Bronchial epithelial cell (primary cell): ENCODE data around the gene SLC41A3. TPM values are rescaled to one million over a fixed set of nuclear protein-coding genes. Genes with fewer than 3 reads are reported as not detected.

Experiments
- DNase-seq: peaks from one replicate; pipeline ENCODE4 v3.0.0-alpha.2; 2010; ENCODE audit warnings: low read depth
- FAIRE-seq: peaks from 2 replicates; lab custom pipeline; 2011; peaks lifted over from hg19 to GRCh38; lab: Jason Lieb, UNC
- H3K27me3 ChIP-seq: 2 replicates; pipeline ENCODE4 v1.5.1; 2011; ENCODE audit warnings: low read length; ENCODE audit not compliant: control insufficient read depth, insufficient read depth
- H3K36me3 ChIP-seq: 2 replicates; pipeline ENCODE4 v1.5.1; 2011; ENCODE audit warnings: low read length; ENCODE audit not compliant: control insufficient read depth, insufficient read depth
- H3K4me3 ChIP-seq: 2 replicates; pipeline ENCODE4 v1.5.1; 2011; ENCODE audit warnings: mild to moderate bottlenecking, low read depth, low read length, control low read depth
- CTCF ChIP-seq: IDR thresholded peaks from 2 replicates; pipeline ENCODE4 v1.5.1; 2011; ENCODE audit warnings: mild to moderate bottlenecking, moderate library complexity, low read length, control low read depth, inconsistent platforms; ENCODE audit not compliant: insufficient read depth, severe bottlenecking
- total RNA-seq: library from RNA; depleted of rRNA; stranded (reverse); fragments of >200 nt; gene quantifications from 2 replicates; pipeline ENCODE4 v1.2.1, GENCODE V29; 2014

Gene SLC41A3
- total RNA-seq, 1 donor from 2014 or later, result 61.6 TPM

GRCh38 chr3:126130081-126130855 is 46.3 kb upstream of the SLC41A3 start:
- no peaks in the 10 kb centered on the region for H3K36me3 ChIP-seq
- H3K4me3 ChIP-seq, result no peak overlapping the region
- no peaks in the 10 kb centered on the region for H3K27me3 ChIP-seq
- no peak for TF ChIP-seq CTCF
- FAIRE-seq, result peak; percentile 84
- no peak for DNase-seq

GRCh38 chr3:126129398-126129891 is 45.5 kb upstream of the SLC41A3 start:
- TF ChIP-seq CTCF, result no peak
- Histone ChIP-seq H3K4me3 (no peak overlapping the region), H3K36me3 (no peaks in the 10 kb centered on the region), H3K27me3 (no peaks in the 10 kb centered on the region)
- DNase-seq (no peak), FAIRE-seq (peak; percentile 88)

DNA sequence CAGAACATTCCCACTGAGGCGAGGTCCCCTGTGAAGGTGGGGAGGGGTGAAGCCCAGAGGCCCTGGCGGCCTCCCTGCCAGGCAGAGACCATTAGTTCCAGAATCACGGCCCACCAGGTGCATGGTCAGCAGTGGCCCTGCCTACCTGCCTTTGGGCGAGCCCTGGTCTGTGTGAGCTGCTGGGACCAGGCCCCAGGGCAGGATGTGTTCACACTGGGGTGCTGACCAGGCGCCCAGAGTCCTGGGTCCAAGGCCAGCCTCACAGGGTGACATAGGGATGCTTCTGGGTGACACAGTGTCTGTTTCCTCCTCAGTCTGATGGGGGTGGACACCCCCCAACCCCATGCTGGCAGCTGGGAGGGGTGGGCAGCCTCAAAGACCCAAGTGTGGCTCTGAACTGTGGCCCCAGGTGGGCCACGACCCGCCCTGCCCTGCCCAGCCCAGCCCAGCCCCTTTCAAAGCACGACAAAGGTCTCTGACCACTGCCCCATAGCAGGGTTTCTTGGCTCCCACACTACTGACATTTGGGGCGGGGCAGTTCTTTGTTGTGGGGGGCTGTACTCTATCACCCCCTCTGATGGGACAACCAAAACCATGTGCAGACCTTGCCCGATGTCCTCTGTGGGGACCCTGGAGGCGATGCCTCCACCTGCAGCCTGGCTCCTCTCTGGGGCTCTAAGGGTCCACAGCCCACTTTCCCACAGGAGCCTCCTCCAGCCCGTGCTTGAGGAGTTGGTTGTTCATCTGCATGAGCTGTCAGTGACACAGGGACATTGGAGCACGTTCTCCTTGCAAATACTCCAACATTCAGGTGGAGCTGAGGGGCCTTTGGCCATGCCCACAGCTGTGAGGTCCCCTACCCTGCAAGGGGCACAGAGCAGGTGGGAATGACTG is 44.8 kb upstream of the SLC41A3 start:
- TF ChIP-seq CTCF, result no peak
- Histone ChIP-seq H3K36me3 (no peaks in the 10 kb centered on the region), H3K27me3 (no peaks in the 10 kb centered on the region), H3K4me3 (no peak overlapping the region)
- FAIRE-seq (no peak), DNase-seq (no peak)

- TF ChIP-seq CTCF, result no peak
- no peak for DNase-seq
- Histone ChIP-seq H3K4me3 (no peak overlapping the region), H3K36me3 (no peaks in the 10 kb centered on the region), H3K27me3 (no peaks in the 10 kb centered on the region)
- no peak for FAIRE-seq
Observed at GRCh38 chr3:126127904-126128303, 44.0 kb upstream of the SLC41A3 start.

DNA sequence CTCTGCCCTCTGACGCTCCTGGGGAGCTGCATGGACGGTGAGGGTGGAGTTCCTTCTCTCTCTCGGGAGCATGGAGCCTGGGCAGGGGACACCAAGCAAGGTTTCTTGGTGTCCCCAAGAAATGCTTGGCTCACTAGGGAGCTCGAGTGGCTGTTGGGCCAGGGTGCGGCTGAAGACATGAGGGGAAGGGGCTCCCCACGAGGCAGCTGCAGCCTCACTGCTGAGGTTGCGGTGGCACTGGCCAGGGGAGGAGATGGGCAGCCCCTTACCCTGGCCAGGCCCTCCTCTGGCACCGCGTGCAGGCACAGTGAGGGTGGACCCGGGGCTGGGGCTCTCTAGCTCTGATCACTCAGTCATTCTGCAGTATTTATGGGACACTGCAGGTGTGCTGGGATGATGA is 43.5 kb upstream of the SLC41A3 start:
- no peak for DNase-seq
- Histone ChIP-seq H3K36me3 (no peaks in the 10 kb centered on the region), H3K4me3 (no peak overlapping the region), H3K27me3 (no peaks in the 10 kb centered on the region)
- TF ChIP-seq CTCF, result no peak
- no peak for FAIRE-seq
